Adrenal gland (tissue), 5 donors: Measurements from ENCODE around the gene NKIRAS2.

Experiments used
- POLR2A ChIP-seq, 2 donors: fragments of 450-650 bp; IDR thresholded peaks; one replicate each; pipeline ENCODE4 v1.6.1; 2017; ENCODE audit warnings: antibody characterized with exemption in 2 of 2, mild to moderate bottlenecking in 2 of 2, moderate library complexity in 1 of 2
- TF ChIP-seq, protein P1 (sequence below), 6 experiments: fragments of 450-650 bp in 4 of 6; fragments of 200-600 bp in 2 of 6; sonication (generic) in 1 of 6; IDR thresholded peaks; 1 replicate in 5 of 6; 2 replicates in 1 of 6; pipeline versions ENCODE4 v1.5.1 to v1.8.0; 2016 to 2021; ENCODE audit warnings: antibody characterized with exemption in 6 of 6, mild to moderate bottlenecking in 2 of 6, moderate library complexity in 1 of 6
- donor health status: DM: no; HTN: no; CAD: no.

DNA sequence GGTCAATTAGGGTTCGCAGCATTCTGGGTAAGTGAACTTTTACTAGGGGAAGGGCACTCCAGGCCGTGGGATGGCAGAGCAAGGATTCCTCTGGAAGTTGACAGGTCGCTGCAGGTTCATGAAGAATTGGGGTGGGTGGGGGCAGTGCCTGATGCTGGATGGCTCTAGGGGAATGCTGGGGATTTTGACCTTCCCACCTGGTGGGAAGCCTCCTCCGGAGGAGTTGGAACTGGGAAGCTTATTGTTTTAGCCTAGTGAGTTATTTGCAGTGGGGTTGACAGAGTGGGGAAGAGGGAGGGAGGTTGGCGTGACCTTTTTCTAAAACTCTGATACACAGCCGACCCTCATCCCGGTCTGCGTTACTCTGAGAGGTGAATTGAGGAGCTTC, 31.1 kb downstream of the NKIRAS2 start:
- TF ChIP-seq, protein P1, sequence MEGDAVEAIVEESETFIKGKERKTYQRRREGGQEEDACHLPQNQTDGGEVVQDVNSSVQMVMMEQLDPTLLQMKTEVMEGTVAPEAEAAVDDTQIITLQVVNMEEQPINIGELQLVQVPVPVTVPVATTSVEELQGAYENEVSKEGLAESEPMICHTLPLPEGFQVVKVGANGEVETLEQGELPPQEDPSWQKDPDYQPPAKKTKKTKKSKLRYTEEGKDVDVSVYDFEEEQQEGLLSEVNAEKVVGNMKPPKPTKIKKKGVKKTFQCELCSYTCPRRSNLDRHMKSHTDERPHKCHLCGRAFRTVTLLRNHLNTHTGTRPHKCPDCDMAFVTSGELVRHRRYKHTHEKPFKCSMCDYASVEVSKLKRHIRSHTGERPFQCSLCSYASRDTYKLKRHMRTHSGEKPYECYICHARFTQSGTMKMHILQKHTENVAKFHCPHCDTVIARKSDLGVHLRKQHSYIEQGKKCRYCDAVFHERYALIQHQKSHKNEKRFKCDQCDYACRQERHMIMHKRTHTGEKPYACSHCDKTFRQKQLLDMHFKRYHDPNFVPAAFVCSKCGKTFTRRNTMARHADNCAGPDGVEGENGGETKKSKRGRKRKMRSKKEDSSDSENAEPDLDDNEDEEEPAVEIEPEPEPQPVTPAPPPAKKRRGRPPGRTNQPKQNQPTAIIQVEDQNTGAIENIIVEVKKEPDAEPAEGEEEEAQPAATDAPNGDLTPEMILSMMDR (IDR thresholded peaks at IDR 0.05), result no peak
- TF ChIP-seq POLR2A (IDR thresholded peaks at IDR 0.05), result no peak
